GM15510 (cell line): ENCODE results near the gene BMPR1A.

Source experiments
- POLR2A ChIP-seq: IDR thresholded peaks from 3 replicates; pipeline ENCODE4 v1.6.1; 2011; ENCODE audit warnings: borderline replicate concordance; ENCODE audit not compliant: insufficient read length; ENCODE audit errors: extremely low read depth

The BMPR1A gene

DNA sequence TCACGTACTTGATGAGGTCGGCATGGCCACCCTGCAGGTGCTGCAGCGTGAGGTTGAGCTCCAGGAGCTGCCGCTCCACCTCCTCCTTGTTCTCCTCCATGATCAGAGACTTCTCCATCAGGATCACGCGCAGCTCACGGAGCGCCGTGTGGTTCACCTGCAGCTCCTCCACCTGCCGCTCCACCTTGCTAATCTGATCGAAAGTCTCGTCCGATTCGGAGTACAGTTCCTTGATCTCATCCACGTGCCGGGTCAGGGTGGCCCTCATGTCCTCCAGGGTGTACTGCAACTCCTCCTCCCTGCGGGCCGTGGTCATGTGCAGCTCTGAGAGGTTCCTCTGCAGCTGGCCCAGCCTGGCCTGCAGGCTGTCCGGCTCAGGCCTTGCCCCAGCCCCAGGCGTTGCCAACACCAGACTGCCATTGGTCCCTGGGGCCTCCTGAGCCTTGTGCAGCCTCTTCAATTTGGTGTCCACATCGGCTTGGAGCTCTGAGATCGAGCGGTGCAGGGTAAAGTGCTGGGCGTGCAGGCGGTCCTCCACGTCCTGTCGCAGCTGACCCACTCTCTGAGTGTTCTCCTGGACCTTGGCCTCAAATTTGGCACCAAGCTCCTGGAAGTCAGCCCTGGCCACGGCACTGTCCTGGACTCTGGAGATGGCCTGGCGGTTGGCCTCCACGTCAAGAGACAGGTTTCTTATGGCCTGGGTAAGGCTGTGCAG, 187.1 kb downstream of the BMPR1A start:
- no peak for TF ChIP-seq POLR2A

DNA sequence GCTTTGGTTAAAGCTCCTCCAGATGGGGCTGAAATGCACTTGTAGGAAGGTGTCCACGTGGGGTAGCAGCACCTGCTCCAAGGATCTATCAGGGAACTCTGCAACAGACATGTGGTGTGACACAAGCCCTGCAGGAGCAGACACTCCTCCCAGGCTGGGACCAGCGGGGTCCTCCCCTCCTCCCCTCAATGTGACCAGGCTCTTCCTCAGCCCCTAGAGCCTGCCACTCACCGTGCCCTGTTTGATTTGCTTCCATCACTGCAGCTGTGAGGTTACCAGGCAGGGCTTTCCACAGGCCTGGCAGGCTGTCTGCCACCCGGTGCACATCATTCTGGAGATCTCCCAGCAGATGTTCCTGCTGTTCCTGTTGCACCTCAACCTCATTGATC, 187.6 kb downstream of the BMPR1A start:
- TF ChIP-seq POLR2A = no peak

DNA sequence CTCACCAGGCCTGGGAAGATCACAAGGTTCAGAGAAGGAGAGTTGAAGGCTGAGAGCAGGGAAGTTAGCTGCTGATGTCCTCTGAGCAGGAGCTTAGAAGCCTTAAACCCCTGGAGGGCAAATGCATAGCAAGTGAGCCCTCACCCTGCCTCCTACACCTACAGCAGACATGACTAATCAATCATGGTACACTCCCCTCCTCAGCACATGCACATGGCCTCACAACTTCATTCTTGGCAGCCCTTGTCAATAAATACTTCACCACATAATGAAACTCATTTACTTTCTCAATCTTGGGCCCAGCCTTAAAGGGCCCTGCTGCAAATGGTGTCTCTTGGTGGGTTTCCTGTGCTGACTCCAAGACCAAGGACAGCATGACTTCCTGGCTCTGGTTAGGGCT, 188.1 kb downstream of the BMPR1A start:
- no peak for TF ChIP-seq POLR2A

DNA sequence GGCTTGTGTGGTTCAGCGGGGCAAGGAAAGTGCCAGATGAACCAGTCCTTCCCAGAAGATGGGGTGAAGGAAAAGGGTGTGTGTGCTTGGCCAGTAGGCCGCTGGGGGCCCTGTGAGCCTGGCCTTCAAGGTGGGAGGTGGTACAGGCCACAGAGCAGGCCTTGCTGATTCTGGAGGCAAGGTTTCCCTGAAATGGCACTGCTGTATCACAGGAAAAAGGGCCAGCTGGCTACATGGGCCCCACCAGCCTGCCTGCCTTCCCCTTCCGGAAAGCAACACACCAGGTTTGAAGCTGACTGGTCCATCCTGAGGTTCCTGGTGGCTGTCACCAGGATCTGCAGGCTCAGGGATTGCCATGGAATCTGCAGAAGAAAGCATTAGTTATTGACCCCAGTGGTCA, 188.5 kb downstream of the BMPR1A start:
- TF ChIP-seq POLR2A = no peak

DNA sequence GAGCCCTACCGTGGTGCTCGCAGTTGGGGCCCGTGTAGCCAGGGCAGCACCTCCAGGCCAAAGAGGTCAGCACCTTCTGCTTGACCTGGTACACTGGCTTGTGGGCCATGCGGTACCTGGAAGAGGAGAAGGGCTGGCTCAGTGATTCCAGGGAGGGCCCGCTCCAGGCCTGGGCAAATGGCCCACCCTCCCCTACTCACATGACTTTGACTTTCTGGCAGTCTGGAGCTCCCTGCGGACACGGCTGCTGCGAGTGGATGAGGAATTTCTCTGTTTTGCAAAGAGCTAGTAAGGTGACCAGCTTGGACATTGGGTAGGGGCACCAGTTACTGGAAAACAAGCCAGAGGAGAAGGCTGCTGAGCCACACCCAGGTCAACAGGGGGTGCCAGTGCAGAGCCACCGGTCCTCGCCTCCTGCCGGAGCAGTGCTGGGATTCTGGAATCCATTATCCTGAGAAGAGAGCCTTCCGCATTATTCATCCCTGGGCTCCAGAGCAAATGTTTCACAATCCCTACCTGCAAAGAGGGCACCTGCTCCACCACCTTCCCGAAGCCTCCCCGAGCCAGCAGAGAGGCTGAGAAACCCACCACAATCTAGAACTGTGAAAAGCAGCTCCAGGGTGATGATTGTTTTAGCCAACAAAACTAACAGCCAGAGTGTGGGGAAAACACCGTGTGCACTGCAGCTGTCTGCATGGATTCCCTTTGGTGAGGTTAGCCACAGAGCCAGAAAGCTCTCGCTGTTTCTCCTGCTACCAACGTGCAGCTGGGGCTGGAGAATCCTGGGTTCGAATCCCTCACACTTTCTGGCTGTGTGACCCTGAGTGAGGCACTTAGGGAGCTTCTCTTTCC, 189.2 kb downstream of the BMPR1A start:
- no peak for TF ChIP-seq POLR2A

DNA sequence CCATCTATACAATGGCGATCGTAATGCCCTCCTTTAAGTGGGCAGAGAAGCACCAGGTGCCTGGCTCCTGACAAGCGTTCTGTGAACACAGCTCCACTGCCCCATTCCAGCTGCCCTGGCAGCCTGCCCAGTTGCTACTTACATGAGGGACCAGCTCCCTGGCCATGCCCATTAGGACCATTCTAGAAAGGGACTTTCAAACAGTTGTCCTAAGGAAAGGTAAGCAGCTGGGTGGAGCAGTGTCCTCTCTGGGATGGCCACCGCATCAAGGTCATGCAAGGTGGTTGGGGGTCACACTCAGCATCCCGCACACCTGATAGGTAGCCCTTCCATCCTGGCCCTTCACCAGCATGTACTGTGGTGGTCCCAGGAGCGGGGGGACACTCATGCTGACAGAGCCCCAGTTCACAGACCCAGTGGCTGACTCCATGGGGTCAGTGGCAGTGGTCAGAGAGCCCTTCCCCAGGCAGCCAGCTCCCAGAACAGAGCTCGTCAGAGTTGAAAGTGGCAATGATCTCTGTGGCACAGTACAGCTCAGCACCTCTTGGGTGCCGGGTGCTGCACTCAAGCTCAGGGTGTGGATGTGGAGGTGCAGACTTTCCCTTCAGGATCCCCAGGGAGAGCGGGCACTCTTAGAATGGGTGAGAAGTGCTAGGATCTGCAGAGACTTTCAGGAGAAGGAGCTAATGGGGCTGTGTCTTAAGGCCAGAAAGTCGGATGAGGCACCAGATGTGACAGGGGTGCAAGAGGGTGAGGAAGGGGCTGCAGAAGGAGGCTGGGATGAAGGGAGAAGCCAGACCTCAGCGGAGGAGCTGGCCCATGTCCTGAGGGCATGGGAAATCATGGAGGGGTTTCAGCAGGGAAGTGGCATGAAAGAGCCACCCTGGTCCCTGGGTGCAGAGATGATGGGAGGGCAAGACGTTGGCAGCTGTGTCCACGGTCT, 190.1 kb downstream of the BMPR1A start:
- no peak for TF ChIP-seq POLR2A

DNA sequence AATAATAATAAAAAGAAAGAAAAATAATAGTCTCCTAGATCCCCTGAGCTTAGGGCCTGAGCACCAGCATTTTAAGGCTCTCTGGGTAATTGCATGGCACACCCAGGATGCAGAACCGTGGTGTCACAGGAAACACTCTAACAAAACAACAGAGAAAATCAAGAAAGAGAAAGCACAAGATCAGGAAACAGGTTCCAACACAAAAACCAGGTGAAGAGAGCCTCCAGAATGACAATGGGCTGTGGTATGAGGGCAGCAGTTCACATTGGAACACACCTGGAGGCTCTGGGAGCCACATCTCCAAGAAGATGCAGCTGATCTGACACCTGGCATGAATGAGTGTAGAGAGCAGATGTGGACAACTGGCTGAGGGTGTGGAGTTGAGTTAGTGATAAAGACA, 193.9 kb downstream of the BMPR1A start:
- no peak for TF ChIP-seq POLR2A

DNA sequence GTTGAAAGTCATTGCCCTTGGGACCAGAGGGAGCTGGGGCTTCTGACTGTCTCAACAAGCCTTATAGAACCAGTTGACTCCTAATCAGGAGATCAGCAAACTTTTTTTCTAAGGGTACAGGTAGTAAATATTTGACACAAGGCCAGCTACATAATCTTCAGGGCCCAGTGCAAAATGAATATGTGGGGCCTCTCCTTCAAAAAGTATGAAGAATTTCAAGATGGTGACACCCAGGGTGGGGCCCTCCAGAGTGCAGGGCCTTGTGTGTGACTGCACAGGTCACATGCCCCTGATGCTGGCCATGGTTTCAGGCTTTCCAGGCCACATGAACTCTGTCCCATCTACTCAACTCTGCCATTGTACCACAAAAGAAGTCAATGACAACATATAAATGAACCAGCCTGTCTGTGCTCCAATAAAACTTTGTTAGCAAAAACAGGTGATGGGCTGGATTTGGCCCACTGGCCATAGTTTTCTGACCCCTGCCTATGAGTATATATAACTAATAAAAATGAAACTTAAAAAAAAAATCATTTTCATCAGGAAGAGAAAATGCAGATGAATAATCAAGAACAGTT, 194.9 kb downstream of the BMPR1A start:
- TF ChIP-seq POLR2A = no peak

DNA sequence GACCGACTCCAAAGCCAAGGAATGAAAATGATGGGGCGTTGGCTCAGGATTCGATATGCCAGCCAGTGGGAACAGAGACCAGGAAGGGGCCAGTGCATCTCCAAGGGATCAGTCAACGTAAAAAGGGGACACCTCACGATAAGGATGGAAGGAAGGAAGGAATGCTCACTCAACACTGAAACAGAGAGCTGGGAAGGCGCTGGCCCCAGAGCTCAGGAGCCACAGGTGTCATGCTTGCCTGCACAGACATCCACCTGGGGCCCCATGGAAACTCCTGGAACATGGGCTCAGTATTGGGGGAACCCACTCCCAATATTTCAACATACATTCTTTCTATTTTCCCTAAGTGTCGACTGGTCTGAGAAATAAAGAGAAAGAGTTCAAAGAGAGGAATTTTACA, 195.7 kb downstream of the BMPR1A start:
- no peak for TF ChIP-seq POLR2A

DNA sequence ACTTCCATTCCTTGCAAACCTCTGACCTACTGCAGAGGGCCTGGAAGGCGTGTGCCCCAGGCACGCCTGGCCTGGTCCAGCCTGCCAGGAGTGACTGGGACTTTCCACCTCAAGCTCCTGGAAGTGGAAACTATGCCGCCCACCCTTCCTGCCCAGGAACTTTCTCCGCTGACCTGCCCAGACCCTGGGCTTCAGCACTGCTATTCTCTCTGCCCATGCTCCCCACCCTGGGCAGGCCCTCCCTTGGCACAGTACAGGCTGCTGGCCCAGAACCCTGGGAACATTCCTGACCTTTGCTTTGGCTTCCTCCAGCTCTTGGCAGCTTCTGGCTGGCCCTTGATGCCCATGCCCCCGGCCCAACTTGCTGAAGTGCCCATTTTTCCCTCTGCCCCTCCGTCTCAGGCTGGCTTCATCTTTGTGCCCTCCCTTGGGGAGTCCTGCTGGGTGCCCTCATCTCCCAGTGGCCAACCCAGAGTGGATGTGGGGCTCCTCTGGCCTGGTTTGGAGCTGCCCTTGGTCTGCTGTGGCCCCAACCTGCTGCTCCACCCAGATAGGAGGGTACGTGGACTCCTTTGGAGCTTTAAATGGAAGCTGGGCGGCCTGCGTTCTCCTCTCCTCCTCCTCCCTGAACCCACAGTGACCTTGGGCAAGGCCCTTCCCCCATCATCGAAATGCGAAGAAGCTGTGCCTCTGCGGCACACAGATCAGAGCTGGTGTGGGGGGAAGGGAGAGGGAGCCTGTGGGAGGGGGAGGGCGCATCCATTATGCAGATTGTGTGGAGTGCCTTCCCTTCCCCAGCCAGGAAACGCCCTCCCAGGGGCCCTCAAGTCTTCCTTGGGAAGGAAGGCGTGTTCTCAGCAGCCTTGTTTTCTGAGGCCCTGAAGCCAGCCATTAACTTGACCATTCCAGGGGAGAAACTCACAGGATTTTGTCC, 197.6 kb downstream of the BMPR1A start:
- TF ChIP-seq POLR2A = no peak

DNA sequence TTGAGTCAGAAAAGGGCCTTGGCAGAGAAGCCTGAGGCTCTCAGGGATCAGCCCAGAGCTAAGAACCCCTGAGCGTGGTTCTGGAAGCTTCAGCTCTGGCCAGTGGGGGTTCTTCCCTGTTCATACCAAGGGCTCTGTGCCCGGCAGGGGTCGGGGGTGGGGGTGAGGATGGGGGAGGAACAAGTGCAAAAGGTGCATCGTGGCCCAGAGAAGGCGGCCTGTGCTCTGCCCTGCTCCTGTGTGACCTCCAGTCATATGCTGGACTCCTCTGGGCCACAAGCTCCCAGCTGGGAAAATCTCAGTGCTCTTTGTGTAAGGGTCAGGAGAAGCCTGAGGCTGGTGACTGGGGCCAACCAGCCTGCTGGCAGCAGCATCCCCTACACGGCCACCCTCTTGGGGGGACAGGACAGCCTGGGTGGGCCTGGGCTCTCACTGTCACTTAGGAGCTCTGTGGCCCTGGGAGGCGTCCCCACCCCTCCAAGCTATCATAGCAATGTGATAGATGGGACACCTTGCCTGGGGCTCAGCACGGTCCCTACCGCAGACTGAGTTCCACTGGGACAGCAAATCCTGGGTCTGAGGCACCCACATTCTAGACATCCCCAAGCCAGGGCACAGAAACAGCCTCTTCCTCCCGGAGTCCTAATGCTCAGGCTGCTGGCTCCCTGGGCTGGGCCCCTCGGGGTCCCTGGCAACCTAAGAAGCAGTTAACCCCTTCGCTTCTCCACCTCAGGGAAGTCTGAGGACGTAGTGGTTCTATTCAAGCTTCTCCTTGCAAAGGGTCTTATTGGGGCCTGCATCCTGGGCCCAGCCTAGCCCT, 198.5 kb downstream of the BMPR1A start:
- no peak for TF ChIP-seq POLR2A

DNA sequence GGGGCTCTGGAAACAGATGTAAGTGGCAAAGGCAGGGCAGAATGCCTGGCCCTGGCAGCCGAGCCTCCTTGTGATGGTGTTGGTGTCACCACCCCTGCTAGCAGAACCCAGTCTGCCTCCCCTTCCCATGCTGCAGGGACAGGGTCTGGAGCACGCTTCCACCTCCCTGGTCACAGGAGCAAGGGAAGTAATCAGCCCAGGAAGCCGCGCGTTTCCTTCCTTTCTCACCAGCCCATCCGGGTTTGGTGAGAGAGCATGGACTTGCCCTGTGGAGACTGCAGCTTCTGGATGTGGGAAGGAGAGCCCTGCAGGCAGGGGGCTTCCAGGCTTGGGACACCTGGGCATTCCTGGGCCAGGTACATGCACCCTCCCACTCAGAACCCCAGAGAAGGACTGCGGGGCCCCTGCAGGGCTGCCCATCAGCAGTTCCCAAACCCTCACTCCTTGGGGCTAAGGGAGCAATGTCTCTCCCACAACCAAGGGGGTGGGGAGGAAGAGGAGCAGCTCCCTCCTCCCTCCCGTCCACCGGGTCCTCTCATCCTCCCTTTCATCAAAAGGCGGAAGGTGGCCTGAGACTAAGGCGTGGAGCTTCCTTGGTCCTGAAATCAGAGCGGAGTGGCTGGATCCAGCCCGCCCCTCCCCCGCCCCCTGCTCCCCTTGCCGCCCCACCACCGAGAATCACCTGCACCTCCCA, 199.2 kb downstream of the BMPR1A start:
- no peak for TF ChIP-seq POLR2A
